ENCODE data around the gene MPC2.

- TF ChIP-seq CTCF (IDR thresholded peaks at IDR 0.05) (no peak), POLR2A (IDR thresholded peaks at IDR 0.05) (no peak), EP300 (IDR thresholded peaks at IDR 0.05) (no peak)
These were observed 24.6 kb downstream of the MPC2 start for GRCh38 chr1:167912294-167912693.

Measured in ovary (tissue), 3 donors.